HL-60/S4 (cell line): Measurements from ENCODE around the gene NFAT5.
"Not testable (repeated sequence)": the region's sequence is repeated elsewhere in the genome, so short reads cannot be mapped to it uniquely, and the experiment has no call there.

ENCODE experiments used
- in situ Hi-C: fragments of 300-500 bp; cut with MboI; formaldehyde crosslinking; loops from 2 replicates; pipeline ENCODE4 v1.14.3; 2022; ENCODE audit warnings: low sequenced_read_pairs

NFAT5 gene

GRCh38 chr16:69565671-69566239, at the start of gene NFAT5:
NFAT5 (plus strand) TSS chr16:69565966; CDS start chr16:69566302, 336 bp downstream.
- in situ Hi-C loops, result no loop called here

GRCh38 chr16:69517914-69518313, 47.9 kb upstream of the NFAT5 start:
- in situ Hi-C loops, result not testable (repeated sequence)

- in situ Hi-C loops, result no loop called here
Observed at GRCh38 chr16:69520413-69520799, 45.4 kb upstream of the NFAT5 start.

GRCh38 chr16:69520800-69521602, 44.8 kb upstream of the NFAT5 start:
- in situ Hi-C loops, result no loop called here

- in situ Hi-C loops, result no loop called here
Observed at GRCh38 chr16:69522041-69522578, 43.7 kb upstream of the NFAT5 start.

- in situ Hi-C loops, result no loop called here
Observed at GRCh38 chr16:69522732-69523404, 42.9 kb upstream of the NFAT5 start.

- in situ Hi-C loops, result no loop called here
Observed at GRCh38 chr16:69523566-69524305, 42.0 kb upstream of the NFAT5 start.

- in situ Hi-C loops, result no loop called here
Observed at GRCh38 chr16:69526831-69527655, 38.7 kb upstream of the NFAT5 start.

- in situ Hi-C loops, result no loop called here
Observed at GRCh38 chr16:69531988-69532387, 33.8 kb upstream of the NFAT5 start.

- in situ Hi-C loops, result no loop called here
Observed at GRCh38 chr16:69532641-69533455, 32.9 kb upstream of the NFAT5 start.

- in situ Hi-C loops, result no loop called here
Observed at GRCh38 chr16:69534720-69535119, 31.0 kb upstream of the NFAT5 start.

GRCh38 chr16:69535123-69536050, 30.4 kb upstream of the NFAT5 start:
- in situ Hi-C loops, result no loop called here

- in situ Hi-C loops, result no loop called here
Observed at GRCh38 chr16:69537706-69538080, 28.1 kb upstream of the NFAT5 start.

- in situ Hi-C loops, result no loop called here
Observed at GRCh38 chr16:69538808-69539207, 27.0 kb upstream of the NFAT5 start.

- in situ Hi-C loops, result no loop called here
Observed at GRCh38 chr16:69542974-69543373, 22.8 kb upstream of the NFAT5 start.

- in situ Hi-C loops, result no loop called here
Observed at GRCh38 chr16:69544088-69544487, 21.7 kb upstream of the NFAT5 start.

- in situ Hi-C loops, result not testable (repeated sequence)
Observed at GRCh38 chr16:69546663-69547062, 19.1 kb upstream of the NFAT5 start.

- in situ Hi-C loops, result no loop called here
Observed at GRCh38 chr16:69553332-69553731, 12.4 kb upstream of the NFAT5 start.
